Measurements from ENCODE around the gene NRL. TPM values are rescaled to one million over a fixed set of nuclear protein-coding genes. Genes with fewer than 3 reads are reported as not detected.

NRL gene
- total RNA-seq, 1 donor: 5.7 TPM

DNA sequence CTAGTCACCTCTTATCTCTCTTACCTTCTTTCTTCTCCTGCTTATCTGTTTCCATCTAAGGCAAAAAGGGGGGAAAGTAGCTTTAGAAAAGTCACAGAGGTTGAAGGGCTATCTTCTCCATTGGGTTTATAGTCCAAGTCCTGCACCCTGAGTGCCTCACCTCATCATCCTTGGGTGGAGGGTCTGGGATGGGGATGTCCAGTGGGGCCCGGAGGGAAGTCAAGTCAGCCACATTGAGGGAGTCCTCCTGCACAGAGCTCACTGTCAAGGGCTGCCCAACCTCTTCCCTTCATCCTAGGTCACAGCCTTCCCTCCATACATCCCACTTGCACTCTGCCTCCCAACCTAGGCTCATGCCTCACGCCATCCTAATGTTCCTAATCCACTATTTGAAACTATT, 30.5 kb upstream of the NRL start:
- no peak for DNase-seq (ENCODE audit: low read depth in 2 of 3, low spot score in 2 of 3)

DNA sequence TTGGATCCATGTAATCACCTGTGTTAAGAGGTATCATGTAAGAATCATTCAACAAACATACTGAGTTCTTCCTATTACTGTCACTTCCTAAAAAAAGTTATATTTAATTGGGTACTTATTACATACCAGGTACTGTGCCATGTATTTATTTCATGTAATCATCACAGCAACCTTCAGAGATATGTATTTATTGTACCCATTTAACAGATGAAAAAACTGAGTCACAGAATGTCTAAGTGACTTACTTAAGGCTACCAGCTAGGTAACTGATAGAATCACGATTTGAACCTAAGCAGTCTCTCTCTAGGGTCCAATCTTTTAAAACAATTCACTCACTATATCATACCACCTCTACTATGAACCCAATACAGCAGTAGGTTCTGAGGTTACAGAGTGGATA, 29.7 kb upstream of the NRL start:
- no peak for DNase-seq (ENCODE audit: low read depth in 2 of 3, low spot score in 2 of 3)

DNA sequence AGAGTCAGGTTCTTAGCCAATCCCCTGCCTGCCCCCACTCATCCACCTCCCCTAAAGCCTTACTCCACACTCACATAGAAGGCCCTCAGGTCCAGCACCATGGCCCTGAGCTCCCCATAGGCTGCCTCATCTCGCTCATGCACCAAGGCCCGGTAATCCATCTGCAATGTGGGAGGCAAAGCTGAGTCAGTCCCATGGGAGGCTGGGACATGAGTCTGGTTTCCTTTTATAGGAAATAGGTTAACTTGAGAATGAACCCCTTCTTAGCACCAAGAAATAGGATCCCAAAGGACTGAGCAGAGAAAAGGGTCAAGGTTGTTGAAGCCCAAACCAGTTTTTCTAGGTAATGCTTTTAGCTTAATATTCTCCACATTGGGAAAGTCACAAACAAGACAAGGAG, 28.8 kb upstream of the NRL start:
- no peak for DNase-seq (ENCODE audit: low read depth in 2 of 3, low spot score in 2 of 3)

DNA sequence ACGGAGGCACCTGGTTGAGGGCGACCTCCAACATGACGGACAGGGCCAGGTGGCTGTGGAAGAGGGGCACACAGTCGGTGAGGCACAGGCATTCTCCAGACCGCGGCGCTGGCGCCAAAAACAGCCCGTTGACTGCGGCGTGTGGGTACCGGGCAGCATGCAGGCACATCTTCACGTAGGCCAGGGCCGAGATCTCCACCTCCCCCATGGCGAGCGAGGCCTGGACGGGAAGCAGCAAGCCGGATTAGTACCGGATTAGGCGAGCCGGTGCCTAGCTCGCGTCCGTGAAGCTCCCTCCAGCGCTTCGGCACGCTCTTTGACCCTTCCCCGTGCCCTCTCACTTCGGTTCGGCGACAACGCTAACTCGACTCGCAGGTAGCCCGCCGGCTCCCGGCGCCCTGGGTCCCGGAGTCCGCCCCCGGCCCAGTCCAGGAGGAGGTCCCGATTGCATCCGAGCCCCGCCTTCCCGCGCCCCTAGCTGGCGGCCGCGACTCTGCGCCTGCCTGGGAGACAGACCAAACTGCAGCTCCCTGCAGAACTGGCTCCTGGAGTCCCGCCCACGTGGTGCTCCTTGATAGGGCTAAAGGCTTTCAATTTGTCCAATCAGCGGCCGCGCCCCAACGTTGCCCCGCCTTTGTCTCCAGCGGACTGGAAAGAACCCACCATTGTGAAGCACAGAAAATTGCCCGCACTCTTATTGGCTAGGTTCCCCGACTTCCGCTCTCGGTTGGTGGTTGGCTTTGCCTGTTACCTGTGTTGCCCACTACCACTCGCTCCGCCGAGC, 26.5 kb upstream of the NRL start, which contains the start of gene EMC9:
Gene EMC9, minus strand, starts transcription at position 495 of the 784 bp plus-strand sequence. Its CDS starts 287 bp downstream, at position 208.
- DNase-seq (ENCODE audit: low read depth in 2 of 3, low spot score in 2 of 3): peak; percentile 97 to 100 (median 99)

DNA sequence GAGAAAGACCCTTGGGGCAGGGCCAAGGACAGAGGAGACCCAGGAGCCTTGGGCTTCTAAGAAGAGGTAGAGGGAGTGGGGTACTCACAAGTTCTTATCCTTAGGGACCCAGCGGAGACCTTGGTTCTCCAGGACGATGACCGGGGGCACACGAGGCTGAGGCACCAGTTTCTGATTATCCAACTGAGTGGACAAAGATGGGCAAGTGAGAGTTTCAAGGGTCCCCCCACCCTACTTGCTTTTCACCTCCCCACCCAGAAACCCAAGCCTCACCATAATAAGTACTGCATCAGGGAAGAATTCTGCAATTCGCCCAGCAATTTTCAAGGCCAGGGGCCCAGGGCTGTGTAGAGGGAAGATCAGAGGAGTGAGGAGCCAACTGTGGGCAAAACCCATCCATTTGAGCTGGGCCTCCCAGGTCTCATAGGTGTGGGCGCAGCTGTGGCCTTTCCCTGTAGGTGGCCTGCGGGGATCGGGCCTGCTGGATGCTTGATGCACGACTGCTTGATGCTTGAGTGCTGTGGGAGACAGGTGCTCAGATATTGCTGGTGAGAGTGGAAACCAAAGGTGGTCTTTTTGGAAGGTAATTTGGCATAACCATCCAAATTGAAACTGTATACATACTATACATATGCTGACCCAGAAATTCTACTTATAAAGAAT, 24.7 kb upstream of the NRL start:
- DNase-seq (ENCODE audit: low read depth in 2 of 3, low spot score in 2 of 3): no peak

DNA sequence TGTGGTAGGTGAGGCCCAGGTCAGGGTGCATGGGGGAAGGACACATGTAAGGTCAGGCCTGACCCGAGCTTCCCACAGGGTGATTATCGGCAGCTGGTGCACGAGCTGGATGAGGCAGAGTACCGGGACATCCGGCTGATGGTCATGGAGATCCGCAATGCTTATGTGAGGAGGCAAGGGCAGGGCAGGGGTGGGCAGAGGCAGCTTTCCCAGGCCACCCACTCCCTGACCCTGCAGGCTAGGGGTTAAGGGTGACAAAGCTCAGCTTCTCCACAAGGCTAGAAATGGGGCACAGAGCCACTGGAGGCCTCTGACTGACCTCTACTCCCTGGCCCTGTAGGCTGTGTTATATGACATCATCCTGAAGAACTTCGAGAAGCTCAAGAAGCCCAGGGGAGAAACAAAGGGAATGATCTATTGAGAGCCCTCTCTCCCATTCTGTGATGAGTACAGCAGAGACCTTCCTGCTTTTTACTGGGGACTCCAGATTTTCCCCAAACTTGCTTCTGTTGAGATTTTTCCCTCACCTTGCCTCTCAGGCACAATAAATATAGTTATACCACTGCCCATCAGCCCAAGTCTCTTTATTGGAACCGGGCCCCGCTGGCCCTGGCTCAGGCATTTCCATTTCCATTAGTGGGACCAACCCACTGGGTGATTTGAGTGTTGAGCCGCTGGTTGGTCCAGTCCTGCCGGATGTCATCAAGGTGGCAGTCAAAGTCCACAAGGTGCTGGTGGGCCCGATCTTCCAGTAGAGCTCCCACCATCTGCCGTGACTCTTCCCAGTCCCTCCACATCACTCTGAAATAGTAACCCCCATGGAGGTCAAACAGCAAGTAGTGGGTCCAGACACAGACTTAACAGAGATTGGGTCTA, 23.9 kb upstream of the NRL start:
- DNase-seq (ENCODE audit: low read depth in 2 of 3, low spot score in 2 of 3): no peak

DNA sequence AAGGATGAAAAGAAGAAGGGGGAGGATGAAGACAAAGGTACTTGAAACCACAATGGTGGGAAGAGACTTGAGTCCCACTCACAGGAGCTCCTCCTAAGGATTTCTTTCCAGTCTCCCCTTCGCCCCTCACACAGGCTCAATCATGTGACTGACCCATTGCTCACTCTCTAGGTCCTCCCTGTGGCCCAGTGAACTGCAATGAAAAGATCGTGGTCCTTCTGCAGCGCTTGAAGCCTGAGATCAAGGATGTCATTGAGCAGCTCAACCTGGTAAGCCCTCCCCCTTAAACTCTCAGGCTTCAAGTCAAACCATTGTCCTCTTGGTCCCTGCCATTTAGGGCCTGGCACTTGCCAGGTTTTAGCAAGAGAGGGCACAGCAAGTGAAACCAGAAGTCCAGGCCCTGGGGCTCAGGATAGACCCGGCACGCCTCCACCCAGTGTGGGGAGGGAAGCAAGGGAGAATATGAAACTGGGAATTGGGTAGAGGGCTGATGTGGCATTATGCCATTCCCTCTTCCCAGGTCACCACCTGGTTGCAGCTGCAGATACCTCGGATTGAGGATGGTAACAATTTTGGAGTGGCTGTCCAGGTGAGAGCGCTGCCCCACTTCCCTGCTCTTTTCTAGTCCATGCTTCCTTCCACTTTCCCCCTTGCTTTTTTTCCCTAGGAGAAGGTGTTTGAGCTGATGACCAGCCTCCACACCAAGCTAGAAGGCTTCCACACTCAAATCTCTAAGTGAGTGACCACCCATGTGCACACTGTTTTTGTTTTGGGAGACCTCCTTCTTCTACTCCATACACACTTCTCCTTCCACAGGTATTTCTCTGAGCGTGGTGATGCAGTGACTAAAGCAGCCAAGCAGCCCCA, 23.0 kb upstream of the NRL start:
- DNase-seq (ENCODE audit: low read depth in 2 of 3, low spot score in 2 of 3): no peak

DNA sequence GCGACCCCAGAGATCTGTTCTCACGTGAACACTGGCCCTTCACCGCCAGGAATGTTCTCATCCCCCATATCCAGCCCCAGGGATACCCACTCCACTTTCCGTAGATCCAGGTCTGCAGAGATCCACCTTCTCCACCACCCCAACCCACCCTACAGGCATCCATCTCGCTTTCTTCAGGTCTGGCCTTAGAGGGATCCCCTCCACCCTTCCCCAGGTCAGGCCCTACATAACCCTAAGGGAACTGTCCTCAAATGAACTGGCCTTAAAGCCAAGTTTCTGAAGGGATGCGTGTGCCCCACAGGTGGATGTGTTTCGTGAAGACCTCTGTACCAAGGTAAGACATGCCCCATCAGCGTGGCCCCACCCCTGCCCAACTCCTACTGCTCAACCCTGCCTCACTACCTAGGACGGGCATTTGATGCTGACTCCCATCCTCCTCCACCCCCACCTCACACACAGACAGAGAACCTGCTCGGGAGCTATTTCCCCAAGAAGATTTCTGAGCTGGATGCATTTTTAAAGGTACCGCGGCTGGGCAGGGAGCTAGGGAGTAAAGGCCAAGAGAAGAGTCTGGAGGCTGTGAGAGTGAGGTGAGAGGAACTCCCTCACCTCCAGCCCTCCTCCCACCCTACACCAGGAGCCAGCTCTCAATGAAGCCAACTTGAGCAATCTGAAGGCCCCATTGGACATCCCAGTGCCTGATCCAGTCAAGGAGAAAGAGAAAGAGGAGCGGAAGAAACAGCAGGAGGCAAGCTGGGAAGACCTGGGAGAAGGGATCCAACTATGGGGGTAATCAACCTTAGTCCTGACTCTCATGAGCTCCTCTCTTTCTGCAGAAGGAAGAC, 22.2 kb upstream of the NRL start:
- DNase-seq (ENCODE audit: low read depth in 2 of 3, low spot score in 2 of 3): no peak

DNA sequence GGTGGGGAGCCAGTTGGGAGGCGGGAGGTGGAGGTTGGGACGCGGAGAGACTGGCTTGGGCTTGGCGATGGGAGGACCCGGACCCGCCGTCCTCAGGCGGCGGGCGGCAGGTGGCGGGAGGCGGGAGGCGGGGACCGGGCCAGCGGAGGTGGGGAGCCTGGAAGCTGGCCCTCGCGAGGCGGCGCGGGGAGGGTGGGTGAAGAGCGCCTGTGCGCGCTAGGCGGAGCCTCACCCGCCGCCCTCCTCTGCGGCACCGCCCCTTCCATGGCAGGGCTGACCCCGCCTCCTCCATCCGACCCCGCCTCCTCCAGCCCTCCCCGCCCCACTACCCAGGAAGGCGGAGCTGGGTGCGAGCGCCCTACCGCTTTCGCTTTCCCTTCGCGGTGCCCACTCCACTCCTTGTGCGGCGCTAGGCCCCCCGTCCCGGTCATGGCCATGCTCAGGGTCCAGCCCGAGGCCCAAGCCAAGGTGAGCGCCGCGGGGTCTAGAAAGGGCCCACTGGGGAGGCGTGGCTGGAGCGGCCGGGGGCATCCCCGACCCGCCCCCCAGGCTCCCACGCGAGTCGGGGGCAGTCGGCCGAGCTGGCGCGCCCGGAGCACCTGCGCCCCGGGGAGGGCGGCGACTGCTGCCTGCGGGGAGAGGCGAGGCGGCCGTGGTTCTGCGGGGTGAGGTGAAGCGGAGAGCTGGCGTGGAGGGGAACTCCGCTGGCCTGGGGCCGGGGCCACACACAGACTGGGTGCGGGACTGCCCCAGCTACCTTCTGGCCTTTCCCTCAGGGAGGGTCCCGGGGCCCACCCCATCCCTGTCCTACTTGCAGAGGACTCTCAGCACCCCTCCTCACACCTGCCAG, 21.3 kb upstream of the NRL start, which contains the start of gene PSME1:
Gene PSME1, plus strand, starts transcription at position 361 of the 850 bp plus-strand sequence. Its CDS starts 69 bp downstream, at position 430.
- DNase-seq (ENCODE audit: low read depth in 2 of 3, low spot score in 2 of 3): peak; percentile 87 to 93 (median 92)

DNA sequence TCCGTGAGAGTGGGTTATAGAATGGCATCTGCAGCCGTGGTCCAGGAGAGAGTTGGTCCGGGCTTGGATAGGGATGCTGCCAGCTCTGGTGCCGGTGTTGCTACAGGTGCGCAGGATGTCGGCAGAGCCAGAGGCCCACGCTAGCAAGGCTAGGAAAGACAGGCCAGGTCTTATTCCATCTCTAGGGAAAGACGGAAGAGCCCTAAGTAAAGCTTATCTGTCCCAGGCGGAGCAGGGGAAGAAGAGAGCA, 20.8 kb upstream of the NRL start:
- DNase-seq (ENCODE audit: low read depth in 2 of 3, low spot score in 2 of 3): no peak

DNA sequence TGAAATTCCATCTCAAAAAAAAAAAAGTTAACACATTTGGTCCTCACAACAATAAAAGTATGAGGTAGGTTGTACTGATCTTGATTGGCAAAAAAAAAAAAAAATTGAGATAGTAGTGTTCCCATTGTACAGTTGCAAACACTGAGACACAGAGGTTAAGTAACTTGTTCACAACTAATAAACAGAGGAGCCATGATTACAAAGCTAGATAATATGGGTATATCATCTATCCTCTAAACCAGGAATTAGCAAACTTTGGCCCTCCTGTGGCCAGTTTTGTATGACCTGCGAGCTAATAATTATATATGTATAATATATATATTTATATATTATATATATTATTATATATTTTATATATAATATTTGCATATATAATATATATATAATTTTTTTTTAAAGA, 19.0 kb upstream of the NRL start:
- no peak for DNase-seq (ENCODE audit: low read depth in 2 of 3, low spot score in 2 of 3)

DNA sequence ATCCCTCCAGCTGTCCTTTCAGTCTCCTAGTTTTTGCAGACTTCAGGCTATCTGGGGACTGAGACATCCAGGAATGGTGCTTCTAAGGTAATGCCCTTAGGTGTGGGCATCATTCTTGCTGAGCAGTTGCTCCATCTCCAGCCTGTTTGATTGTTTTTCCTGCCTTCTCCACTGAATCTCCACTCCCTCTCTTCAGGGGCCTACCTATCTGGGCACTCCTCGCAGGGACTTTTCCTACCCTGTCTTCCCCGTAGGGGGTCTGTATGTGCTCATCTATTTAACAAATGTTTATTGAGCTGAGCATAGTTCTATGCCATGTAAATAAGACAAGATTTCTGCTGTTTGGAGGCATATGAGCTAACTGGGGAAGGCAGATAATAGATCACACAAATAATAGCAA, 18.2 kb upstream of the NRL start:
- no peak for DNase-seq (ENCODE audit: low read depth in 2 of 3, low spot score in 2 of 3)

DNA sequence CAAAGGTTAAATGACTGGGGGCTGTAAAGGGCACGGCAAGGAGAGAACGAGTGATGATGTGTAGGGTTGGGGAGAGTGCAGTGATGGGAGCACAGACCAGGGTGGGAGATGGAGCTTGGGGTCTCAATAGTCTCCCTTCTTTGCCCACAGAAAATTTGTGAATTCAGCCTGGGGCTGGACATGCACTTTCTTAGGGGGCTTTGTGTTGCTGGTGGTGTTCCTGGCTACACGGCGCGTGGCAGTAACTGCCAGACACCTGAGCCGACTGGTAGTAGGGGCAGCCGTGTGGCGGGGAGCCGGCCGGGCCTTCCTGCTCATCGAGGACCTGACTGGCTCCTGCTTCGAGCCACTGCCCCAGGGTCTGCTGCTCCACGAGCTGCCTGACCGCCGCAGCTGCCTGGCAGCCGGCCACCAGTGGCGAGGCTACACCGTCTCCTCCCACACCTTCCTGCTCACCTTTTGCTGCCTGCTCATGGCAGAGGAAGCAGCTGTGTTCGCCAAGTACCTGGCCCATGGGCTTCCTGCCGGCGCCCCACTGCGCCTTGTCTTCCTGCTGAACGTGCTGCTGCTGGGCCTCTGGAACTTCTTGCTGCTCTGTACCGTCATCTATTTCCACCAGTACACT, 17.4 kb upstream of the NRL start:
- peak in 1 of 3 donors; percentile 33 for DNase-seq (ENCODE audit: low read depth in 2 of 3, low spot score in 2 of 3)

DNA sequence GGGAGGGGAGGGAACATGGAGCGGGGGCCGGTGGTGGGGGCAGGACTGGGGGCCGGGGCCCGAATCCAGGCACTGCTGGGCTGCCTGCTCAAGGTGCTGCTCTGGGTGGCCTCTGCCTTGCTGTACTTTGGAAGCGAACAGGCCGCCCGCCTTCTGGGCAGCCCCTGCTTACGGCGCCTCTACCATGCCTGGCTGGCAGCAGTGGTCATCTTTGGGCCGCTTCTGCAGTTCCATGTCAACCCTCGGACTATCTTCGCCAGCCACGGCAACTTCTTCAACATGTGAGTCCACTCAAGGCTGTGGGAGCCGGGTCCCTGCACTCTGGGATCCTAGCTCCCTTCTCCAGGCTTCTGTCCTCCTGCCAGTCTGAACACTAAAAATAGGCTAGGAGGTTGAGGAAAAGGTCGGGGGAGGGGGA, 16.8 kb upstream of the NRL start:
- DNase-seq (ENCODE audit: low read depth in 2 of 3, low spot score in 2 of 3): no peak

DNA sequence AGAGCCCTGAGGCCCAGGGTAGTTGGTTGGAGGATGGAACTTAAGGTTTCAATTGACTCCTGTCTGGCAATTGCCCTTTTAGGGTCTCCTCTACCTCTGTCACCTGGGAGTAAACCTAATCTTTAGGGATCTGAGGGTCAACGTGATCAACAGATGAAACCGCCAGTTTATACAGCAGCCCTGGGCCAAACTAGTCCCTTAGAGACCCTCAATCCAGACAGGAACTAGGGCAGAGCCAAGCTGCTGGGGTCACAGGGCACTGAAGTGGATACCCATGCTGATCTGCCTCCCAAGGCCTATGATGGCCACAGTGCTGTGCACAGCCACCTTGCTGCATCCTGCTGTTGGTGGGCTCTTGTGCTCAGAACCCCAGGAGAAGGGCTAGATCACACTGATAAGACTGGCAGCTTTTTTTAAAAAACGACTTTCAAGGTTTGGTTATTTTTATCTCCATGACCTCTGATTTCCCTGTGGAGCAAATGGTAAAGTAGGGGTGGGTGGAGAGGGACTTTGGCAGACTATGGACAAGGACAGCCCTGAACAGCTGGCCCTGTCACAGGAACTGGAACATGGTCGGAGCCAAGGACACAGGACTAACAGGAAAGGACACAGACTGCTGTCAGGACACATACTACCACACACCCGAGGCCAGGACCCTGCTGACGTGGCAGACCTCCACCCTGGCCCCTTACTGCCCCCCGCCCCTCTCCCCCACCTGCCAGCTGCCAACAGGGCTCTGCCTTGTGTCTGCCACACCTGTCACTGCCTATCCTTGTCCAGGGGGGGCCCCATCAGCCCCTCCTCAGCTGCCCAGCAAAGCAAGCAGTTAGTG, 16.2 kb upstream of the NRL start:
- no peak for DNase-seq (ENCODE audit: low read depth in 2 of 3, low spot score in 2 of 3)

DNA sequence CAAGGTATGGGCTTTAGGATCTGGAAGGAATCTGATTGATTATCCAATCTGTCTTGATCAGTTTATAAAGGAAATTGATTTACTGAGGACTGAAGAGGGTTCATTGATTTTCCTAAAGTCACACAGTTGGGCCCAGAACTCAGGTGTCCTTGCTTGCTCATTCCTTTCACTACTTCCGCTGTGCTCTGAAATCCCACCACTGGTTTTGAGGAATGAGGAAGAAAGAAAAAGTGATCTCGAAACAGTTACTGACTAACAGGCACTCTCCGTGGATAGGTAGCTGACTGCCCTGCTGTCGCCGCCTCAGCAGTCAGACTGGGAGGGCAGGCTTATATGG, 15.6 kb upstream of the NRL start, which contains the start of gene FITM1:
Gene FITM1, plus strand, starts transcription at position 280 of the 337 bp plus-strand sequence. CDS start 905 bp downstream, outside the sequence.
- DNase-seq (ENCODE audit: low read depth in 2 of 3, low spot score in 2 of 3): no peak

DNA sequence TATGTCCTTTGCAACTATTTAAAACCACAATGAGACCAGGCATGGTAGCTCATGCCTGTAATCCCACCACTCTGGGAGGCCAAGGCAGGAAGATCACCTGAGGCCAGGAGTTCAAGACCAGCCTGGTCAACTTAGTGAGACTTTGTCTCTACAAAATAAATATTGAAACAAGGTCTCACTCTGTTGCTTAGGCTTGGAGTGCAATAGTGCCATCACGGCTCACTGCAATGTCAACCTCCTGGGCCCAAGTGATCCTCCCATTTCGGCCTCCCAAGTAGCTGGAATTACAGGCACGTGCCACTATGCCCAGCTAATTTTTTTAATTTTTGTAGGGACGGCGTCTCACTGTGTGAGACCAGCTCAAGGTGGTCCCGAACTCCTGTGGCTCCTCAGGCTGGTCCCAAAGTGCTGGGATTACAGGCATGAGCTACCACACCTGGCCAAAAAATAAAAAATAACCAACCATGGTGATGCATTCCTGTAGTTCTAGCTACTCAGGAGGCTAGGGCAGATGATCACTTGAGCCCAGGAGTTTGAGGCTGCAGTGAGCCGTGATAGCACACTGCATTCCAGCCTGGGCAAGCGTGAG, 14.8 kb upstream of the NRL start:
- no peak for DNase-seq (ENCODE audit: low read depth in 2 of 3, low spot score in 2 of 3)
